NCI-H446 (cell line): ENCODE measurements around the gene NOS3.
A peak's percentile ranks its signal among the peaks of the same experiment; 100 is the strongest.
"Not testable (repeated sequence)": the region's sequence is repeated elsewhere in the genome, so short reads cannot be mapped to it uniquely, and the experiment has no call there.

Source experiments
- DNase-seq, 2 experiments: peaks; one replicate each; lab custom pipeline; 2025; lab: John Stamatoyannopoulos, UW

NOS3 gene

DNA sequence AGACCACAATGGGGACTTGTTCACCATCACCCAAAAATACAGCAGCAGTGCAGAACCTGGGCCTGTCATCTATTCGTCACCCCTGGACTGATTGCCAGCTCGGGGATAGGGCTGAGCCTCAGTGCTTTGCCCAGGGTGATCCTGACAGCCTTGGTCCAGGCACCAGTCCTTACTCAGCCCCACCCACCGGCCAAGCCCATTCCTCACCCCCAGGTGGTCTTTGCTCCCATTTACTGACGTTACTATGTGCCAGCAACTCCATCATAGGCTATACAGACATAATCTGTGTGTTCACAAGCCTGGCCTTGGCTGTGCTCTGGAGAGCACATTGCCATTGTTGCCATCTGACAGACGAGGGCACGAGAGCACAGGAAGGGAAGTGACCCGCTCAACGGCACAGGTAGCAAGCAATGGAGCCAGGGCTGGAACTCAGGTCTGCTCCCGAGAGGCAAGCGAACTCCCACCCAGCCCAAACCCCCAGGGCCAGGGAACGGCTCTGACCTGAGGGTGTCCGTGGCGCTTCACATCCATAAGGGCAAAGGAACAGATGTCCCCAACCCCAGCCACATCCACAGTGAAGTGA, 26.6 kb downstream of the NOS3 start:
- no peak for DNase-seq

DNA sequence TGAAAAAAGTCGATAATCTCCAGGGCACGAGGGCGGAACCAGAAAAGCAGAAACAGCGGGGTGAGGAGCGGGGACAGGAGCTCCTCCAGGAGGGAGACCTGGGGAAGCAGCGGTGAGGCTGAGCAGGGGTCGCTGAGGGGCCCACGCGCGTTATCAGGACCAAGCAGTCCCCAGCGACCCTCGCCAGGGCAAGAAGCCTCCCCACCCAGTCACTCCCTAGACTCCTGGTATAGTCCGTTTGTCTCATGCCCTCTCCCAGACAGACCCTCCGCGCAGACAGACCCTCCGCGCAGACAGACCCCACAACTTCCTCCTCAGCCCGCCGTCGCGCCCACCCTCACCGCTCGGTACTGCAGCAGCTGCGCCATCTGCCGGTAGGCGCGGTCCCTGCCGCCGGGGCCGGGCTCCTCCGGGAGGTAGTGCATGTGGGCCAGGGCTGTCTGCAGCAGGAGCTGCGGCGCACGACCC, 27.2 kb downstream of the NOS3 start:
- peak; percentile 1 to 47 for DNase-seq

DNA sequence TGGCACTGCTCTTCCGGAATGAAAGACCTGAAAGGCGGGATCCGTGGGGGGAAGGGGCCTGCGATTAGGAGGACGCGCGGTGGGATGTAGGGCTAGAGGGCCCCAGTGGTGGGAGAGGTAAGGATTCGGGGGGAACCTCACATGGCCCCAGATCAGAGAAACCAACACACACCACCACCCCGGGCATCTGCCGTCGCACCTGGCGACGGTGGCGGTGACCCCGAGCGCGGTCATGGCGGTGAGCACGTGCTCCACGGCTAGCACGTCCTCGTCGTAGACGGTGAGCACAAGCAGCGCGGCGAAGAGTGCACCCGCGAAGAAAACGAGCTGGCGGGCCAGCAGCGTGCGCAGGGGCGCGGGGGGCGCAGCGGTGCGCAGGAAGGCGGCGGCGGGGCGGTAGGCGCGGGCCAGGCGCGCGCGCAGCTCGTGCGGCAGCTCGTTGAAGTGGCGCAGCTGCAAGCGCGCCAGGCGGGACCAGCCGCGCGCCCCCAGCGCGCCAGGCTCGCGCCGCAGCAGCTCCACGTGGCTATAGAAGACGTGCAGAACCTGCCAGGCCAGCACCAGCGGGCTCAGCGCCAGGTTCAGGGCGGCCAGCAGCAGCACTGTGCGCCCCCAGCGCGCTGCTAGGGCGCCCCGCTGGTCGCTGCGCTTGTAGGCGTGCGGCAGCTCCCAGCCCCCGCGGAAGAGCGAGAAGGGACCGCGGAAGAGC, 27.8 kb downstream of the NOS3 start:
- DNase-seq: no peak

DNA sequence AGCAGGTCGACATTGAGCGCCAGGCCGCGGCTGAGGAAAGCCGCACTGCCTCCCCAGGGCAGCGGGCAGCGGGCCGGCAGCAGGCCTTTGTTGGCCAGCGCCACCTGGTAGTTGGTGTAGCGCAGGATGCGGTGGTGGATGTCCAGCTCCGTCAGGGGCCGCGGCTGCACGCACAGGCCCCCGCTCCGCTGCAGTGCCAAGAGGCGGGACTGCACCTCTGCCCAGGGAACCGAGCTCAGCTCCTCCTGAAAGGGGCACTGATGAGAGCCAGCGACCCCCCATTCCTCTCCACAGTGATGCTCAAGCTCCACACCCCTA, 28.3 kb downstream of the NOS3 start:
- DNase-seq: no peak

DNA sequence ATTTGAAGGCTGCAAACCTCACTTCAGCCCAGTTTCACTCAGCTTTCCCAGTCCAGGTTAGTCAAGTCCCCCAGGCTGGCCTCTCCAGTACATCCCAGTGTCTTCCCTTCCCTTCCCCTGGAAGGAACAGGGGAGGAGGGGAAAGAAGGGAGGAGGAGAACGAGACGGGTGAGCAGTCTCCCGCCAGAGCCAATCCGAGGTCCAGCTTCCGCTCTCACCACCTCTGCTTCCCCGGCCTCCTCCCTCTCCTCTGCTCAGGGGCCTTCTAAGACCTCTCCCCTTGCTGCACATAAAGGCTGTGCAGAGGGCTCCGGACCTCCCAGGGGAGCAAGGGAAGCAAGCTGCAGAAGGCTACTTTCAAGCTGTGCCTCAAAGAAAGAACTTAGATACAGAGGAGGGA, 29.4 kb downstream of the NOS3 start:
- DNase-seq: no peak

DNA sequence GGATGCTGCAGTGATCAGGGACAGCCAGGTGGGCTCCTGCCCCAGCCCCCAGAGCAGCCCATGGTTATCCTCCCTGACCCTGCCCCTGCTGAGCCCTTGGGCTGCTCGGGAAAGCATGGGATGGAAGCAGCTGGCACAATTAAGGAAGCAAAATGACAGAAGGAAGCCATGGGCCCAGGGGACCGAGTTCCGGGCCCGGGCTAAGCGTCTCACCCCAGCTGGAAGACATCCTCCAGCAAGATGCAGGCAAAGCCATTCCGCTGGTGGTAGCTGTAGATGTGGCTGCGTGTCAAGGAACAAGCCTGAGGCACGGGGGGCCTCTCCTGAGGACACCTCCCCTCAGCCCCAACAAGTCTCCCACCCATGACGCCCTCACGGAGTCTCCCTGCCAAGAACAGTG, 32.4 kb downstream of the NOS3 start:
- DNase-seq: no peak

DNA sequence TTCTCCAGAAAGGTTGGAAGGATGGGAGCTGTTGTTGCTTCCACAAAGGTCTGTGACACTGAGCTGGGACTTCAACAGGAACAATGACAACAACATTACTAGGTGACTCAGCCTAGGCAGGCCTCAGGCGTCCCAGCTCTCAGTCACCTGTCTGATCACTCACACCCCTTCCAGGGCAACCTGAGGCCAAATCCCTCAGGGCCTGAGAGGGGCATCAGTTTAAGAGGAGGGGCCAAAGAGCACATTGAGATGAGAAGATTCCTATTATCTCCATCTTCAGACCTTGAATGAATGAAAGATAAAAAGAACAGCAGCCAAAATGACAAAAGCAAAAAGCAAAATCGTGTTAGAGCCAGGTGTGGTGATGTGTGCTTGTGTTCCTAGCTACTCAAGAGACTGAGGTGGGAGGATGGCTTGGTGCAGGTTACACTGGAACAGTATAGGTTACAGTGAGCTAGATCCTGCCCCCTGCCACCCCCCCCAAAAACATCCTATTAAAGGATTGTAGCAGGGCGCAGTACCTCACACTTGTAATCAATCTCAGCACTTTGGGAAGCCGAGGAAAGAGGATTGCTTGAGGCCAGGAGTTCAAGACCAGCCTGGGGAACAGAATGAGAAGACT, 33.7 kb downstream of the NOS3 start, which contains the start of gene ATG9B:
Gene ATG9B (minus strand): TSS at position 60 of the 622 bp plus-strand sequence. CDS start 71 bp downstream, outside the sequence.
- no peak for DNase-seq

DNA sequence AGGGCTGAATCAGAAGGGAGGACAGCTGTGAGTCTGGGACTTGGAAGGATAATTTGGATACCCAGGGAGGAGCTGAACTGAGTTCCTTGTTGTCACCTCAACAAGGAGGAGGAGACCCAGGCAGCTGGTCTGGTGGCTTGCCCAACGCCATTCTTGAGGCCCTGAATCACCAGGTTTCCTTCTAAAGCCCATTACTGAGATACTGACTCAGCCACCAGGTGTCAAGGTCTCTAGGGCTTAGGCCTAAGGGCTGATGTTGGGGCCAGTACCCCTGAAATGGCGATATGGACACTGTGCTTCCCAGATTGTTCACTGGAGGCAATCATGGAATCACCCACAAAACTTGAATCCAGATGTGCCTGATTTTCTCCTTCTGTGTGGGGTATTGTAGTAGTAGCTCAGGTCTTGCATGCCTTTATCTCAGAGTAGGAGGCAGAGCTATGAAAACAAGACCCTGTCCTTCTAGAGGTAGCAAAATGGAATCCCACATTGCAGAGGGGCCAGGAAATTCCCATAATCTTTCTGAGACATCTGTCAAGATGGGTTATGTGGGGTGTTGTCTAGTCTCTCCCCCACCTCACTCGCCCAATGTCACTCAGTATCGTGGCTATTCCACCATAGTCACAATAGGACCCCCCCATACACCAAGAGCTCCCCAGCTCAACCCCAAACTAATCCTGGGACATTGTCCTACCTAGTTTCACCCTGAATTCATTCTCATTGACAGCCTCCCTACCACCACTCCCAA, 35.3 kb downstream of the NOS3 start:
- DNase-seq: no peak

DNA sequence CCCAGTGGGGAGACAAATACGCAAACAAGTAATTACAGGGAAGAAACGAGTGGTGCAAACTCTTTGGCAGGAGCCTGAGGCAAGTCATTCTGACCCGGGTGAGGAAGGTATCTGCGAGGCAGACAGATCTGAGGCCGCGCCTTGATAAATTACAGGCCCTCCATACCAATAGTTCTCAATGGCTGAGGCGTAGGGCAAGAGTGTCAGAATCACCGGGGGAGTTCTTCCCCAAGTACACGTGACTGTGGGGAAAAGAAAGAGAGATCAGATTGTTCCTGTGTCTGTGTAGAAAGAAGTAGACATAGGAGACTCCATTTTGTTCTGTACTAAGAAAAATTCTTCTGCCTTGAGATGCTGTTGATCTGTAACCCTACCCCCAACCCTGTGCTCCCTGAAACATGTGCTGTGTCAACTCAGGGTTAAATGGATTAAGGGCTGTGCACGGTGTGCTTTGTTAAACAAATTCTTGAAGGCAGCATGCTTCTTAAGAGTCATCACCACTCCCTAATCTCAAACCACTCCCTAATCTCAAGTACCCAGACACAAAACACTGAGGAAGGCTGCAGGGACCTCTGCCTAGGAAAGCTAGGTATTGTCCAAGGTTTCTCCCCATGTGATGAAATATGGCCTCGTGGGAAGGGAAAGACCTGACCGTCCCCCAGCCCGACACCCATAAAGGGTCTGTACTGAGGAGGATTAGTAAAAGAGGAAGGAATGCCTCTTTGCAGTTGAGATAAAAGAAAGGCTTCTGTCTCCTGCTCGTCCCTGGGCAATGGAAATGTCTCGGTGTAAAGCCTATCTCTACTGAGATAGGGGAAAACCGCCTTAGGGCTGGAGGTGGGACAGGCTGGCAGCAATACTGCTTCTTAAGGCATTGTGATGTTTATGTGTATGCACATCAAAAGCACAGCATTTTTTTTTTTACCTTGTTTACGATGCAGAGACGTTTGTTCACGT, 36.2 kb downstream of the NOS3 start:
- DNase-seq: not testable (repeated sequence)

DNA sequence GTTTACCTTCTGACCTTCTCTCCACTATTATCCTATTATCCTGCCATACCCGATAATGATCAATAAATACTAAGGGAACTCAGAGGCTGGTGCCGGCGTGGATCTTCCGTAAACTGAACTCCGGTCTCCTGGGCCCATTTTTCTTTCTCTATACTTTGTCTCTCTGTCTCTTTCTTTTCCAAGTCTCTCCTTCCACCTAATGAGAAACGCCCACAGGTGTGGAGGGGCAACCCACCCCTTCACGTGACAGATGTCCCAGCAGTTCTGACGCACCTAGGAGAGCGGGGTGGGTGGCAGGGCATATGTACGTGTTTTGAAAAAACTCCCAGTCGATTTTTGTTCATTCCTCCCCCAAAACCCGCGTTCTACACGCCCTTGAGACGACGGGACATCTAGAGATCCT, 36.9 kb downstream of the NOS3 start:
- DNase-seq: not testable (repeated sequence)

DNA sequence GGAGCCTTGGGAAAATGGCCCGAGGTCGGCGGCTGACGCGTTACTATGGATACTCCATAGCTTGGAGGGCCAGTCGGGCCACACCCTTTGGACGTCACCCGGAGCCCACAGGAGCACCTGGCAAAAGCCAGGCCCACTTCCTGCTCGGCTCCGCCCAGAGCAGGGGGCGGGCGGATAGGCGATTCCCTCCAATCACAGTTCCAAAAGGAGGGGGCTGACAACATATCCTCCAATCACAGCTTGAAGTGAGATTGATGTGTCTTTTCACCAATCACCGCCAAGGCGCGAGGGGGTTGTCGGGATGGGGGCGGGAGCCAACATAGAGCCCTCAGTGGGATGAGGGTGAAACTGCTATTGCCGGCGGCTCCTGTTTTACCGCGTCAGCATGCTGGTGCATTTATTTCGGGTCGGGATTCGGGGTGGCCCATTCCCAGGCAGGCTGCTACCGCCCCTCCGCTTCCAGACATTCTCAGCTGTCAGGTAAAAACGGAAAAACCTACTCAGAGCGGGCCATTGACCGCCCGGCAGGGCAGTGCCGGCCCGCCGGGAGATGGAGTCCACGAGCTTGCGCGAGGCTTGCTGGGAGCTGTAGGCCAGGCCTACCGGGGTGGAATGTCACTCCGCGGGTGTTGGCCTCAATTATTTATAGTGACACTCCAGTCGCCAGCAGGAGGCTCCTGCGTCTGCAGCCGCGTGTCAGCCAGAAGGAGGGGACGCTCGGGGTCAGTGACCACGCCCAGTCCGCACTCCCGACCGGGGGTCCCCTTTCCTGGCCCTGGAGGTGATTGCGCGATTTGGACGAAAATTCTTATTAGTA, 37.5 kb downstream of the NOS3 start, which contains the start of gene ABCB8:
Gene ABCB8 (plus strand): TSS at position 320 of the 817 bp plus-strand sequence. CDS start 66 bp downstream, at position 386.
- DNase-seq: peak; percentile 95 to 99

DNA sequence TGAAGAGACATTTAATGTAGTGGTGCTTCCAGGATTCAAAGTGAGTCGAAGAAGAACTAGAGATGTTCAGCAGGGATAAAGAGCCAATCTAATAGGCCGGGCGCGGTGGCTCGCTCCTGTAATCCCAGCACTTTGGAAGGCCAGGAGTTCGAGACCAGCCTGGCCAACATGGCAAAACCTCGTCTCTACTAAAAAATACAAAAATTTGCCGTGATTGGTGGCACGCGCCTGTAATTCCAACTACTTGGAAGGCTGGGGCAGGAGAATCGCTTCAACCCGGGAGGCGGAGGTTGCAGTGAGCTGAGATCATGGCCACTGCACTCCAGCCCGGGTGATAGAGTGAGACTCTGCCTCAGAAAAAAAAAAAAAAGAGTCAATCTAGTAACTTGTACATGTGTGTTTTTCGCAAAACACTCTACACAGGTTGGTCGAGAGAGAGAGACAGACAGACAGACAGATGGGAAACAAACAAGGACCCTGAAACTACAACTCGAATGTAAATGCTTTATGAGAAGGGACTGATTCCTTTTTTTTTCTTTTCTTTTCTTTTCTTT, 38.2 kb downstream of the NOS3 start:
- no peak for DNase-seq

DNA sequence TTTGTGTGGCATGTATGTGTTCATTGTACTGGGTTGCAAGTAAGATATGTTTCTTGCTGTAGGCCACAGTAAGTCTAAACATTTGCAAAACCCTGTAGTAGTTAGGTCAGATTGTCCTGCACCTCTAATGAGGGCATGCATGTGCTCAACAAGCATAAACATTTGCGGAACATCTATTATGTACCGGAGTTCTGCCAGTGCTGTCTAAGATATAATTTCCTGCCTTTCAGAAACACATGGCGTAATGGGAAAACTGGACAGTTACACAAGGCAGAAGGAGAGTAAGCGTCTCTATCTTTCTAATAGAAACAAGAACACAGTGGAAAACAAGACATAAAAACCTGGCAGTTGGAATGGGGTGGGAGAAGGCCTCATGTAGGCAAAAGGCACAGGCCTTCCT, 40.2 kb downstream of the NOS3 start:
- no peak for DNase-seq

DNA sequence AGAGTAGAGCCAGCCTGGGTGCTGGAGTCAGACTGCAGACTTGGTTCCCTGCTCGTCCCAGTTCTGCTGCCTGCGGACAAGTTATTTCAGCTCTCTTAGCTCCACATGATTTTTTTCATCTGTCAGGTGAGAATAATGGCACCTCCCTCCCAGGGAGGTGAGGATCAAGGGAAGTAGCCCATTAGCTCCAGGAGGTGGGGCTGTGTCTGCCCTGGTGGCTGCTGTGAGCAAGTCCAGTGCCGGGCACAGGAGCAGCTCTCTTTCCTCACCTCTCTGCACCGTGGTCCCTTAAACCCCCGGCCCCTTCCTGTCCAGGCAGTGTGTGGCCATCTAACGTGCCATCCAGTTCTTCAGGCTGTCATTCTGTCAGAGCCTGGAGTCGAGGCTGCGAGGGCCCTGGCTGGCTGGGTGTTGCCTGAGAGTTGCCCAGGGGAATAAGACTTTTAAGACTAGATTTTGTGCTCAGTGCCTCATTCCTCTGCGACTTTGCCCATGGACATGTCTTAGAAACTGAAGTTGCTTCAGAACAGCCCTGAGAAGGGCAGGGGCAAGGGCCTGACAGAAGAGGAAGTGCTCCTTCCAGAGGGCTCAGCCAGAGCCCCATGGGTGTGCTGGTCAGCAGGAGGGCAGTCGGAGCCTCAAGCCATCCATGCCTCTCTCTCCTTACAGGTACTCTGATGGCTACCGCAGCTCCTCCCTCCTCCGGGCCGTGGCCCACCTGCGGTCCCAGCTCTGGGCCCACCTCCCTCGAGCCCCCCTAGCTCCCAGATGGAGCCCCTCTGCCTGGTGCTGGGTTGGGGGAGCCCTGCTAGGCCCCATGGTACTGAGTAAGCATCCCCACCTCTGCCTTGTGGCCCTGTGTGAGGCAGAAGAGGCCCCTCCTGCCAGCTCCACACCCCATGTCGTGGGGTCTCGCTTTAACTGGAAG, 42.4 kb downstream of the NOS3 start:
- no peak for DNase-seq

DNA sequence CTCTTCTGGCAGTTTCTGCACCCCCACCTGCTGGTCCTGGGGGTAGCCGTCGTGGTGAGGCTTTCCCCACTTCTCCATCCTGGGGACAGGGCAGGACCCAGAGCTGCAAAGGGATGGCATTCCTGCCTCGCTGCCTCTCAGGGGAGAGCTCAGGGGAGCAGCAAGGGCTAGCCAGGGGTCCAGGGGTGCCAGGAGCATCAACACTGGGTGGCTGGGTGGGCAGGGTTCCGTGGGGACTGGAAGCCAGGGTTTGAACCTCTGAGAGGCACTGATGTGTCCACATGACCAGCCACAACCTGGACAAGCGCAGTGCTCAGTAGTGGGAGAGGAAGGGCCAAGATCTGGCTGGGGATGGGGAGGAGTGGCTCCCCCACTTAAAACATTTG, 43.0 kb downstream of the NOS3 start:
- DNase-seq: no peak

DNA sequence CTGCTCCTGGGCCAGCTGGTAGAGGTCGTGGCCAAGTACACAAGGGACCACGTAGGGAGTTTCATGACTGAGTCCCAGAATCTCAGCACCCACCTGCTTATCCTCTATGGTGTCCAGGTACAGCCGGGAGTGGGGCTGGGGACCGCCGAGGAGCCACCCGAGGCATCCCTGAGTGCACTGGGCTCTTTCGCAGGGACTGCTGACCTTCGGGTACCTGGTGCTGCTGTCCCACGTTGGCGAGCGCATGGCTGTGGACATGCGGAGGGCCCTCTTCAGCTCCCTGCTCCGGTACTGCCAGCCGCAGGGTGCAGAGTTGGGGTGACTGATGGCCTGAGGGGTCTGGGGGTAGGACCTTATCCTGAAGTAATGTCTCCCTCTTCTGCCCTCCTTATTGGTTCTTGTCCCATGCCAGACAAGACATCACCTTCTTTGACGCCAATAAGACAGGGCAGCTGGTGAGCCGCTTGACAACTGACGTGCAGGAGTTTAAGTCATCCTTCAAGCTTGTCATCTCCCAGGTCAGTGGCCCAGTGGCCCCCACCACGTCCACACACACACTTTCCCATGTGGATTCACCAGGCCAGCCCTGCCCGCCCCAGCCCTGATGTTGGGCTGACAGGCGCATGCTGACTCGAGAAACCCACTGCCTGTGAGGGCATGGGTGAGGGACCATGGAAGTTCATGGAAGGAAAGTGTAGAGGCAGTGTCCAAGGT, 43.7 kb downstream of the NOS3 start:
- no peak for DNase-seq

DNA sequence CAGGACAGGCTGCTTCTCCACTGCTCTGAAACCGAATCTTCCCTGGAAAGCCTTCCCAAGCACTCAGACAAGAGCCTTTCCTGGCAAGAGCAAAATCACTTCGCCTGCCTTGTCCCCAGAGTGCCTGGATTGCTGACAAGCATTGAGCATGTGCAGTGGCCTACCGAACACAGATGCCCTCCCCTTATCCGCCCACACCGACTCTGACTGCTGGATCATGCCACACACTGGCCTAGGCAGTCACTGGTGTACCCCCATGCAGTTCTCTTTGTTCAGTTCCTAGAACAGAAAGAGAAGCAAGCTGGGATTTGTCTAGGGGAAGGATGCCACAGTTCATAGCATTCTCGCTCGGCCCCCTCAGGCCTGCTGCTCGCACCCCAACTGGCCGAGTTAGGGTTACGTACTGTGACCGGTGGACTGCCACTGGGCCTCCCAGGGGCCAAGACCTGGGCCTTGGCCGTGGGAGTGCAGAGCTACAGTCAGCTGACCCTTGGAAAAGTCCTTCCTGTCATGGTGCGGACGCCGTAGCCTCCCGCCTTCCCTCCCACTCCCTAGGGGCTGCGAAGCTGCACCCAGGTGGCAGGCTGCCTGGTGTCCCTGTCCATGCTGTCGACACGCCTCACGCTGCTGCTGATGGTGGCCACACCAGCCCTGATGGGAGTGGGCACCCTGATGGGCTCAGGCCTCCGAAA, 44.4 kb downstream of the NOS3 start:
- no peak for DNase-seq

DNA sequence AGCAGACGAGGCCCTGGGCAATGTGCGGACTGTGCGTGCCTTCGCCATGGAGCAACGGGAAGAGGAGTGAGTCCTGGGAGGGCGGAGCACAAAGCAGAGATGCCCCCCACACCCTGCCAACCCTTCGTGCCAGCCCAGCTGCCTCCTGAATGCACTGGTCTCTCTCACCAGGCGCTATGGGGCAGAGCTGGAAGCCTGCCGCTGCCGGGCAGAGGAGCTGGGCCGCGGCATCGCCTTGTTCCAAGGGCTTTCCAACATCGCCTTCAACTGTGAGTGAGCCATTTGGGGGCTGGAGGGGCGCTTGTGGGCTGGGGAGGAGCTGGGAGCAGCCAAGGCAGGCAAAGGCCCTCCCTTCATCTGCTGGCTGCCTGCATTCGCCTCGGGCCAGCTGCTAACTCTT, 45.1 kb downstream of the NOS3 start:
- DNase-seq: no peak
